H9 (cell line): ENCODE measurements around the gene PALD1. TPM values are rescaled to one million over a fixed set of nuclear protein-coding genes. Genes with fewer than 3 reads are reported as not detected.

Experiments
- DNase-seq: peaks from one replicate; pipeline ENCODE4 v3.0.0-alpha.2; 2017
- H2AFZ ChIP-seq: one replicate; pipeline ENCODE4 v1.6.1; 2013; ENCODE audit warnings: mild to moderate bottlenecking, low read length, control low read depth, moderate library complexity
- H2AK5ac ChIP-seq: 2 replicates; pipeline ENCODE4 v1.6.1; 2013; ENCODE audit warnings: low read length, control low read depth, mixed read lengths; ENCODE audit not compliant: insufficient read length
- H2BK120ac ChIP-seq: one replicate; pipeline ENCODE4 v1.6.1; 2013; ENCODE audit warnings: low read depth, mild to moderate bottlenecking, low read length, control low read depth, inconsistent platforms; ENCODE audit not compliant: poor library complexity, severe bottlenecking
- H2BK12ac ChIP-seq: 2 replicates; pipeline ENCODE4 v1.6.1; 2013; ENCODE audit warnings: low read length, control low read depth, mixed read lengths, low read depth; ENCODE audit not compliant: insufficient read length
- H2BK15ac ChIP-seq: 2 replicates; pipeline ENCODE4 v1.6.1; 2013; ENCODE audit warnings: low read depth, low read length, control low read depth
- H2BK20ac ChIP-seq: one replicate; pipeline ENCODE4 v1.6.1; 2013; ENCODE audit warnings: low read depth, mild to moderate bottlenecking, low read length, control low read depth, inconsistent platforms; ENCODE audit not compliant: poor library complexity, severe bottlenecking
- H2BK5ac ChIP-seq: 2 replicates; pipeline ENCODE4 v1.6.1; 2013; ENCODE audit warnings: low read length, control low read depth, mixed read lengths; ENCODE audit not compliant: insufficient read length
- H3K14ac ChIP-seq: 2 replicates; pipeline ENCODE4 v1.6.1; 2013; ENCODE audit warnings: low read length, control low read depth; ENCODE audit not compliant: insufficient read depth
- H3K18ac ChIP-seq: 2 replicates; pipeline ENCODE4 v1.6.1; 2013; ENCODE audit warnings: low read depth, mild to moderate bottlenecking, mixed read lengths, low read length, control low read depth; ENCODE audit not compliant: insufficient read length
- H3K23ac ChIP-seq: 2 replicates; pipeline ENCODE4 v1.6.1; 2013; ENCODE audit warnings: low read length, control low read depth, mixed read lengths, low read depth; ENCODE audit not compliant: insufficient read length
- H3K23me2 ChIP-seq: 2 replicates; pipeline ENCODE4 v1.6.1; 2013; ENCODE audit warnings: low read depth, mild to moderate bottlenecking, mixed read lengths, low read length, control low read depth; ENCODE audit not compliant: insufficient read length, poor library complexity, severe bottlenecking
- H3K27ac ChIP-seq: 2 replicates; pipeline ENCODE4 v1.5.1; 2013; ENCODE audit warnings: low read length, control low read depth, mixed read lengths, low read depth; ENCODE audit not compliant: insufficient read length
- H3K27me3 ChIP-seq: 2 replicates; pipeline ENCODE4 v1.6.1; 2013; ENCODE audit warnings: low read length, control low read depth, inconsistent platforms; ENCODE audit not compliant: insufficient read depth
- H3K4ac ChIP-seq: 2 replicates; pipeline ENCODE4 v1.6.1; 2013; ENCODE audit warnings: low read depth, mild to moderate bottlenecking, control low read depth, inconsistent platforms, low read length, moderate library complexity
- H3K4me1 ChIP-seq: 2 replicates; pipeline ENCODE4 v1.6.1; 2013; ENCODE audit warnings: low read length, control low read depth, inconsistent platforms; ENCODE audit not compliant: insufficient read depth
- H3K4me2 ChIP-seq: 2 replicates; pipeline ENCODE4 v1.6.1; 2013; ENCODE audit warnings: low read length, control low read depth, mixed read lengths; ENCODE audit not compliant: insufficient read length, insufficient read depth
- H3K56ac ChIP-seq: 2 replicates; pipeline ENCODE4 v1.6.1; 2013; ENCODE audit warnings: low read depth, mild to moderate bottlenecking, mixed read lengths, low read length, control low read depth; ENCODE audit not compliant: insufficient read length
- H3K79me1 ChIP-seq: 2 replicates; pipeline ENCODE4 v1.6.1; 2013; ENCODE audit warnings: low read depth, mild to moderate bottlenecking, moderate library complexity, low read length, control low read depth, inconsistent platforms; ENCODE audit not compliant: insufficient read depth, poor library complexity, severe bottlenecking
- H3K79me2 ChIP-seq: 2 replicates; pipeline ENCODE4 v1.6.1; 2013; ENCODE audit warnings: low read length, control low read depth, inconsistent platforms; ENCODE audit not compliant: insufficient read depth
- H3K9ac ChIP-seq: 2 replicates; pipeline ENCODE4 v1.6.1; 2013; ENCODE audit warnings: low read length, control low read depth, mixed read lengths; ENCODE audit not compliant: insufficient read length; ENCODE audit errors: extremely low read depth
- H3K9me3 ChIP-seq: one replicate; pipeline ENCODE4 v1.6.1; 2013; ENCODE audit warnings: low read depth, low read length, inconsistent platforms; ENCODE audit not compliant: control insufficient read depth
- H3T11ph ChIP-seq: one replicate; pipeline ENCODE4 v1.6.1; 2013; ENCODE audit warnings: mild to moderate bottlenecking, low read length, control low read depth, inconsistent platforms
- H4K20me1 ChIP-seq: one replicate; pipeline ENCODE4 v1.6.1; 2013; ENCODE audit not compliant: control insufficient read depth, insufficient read length, insufficient read depth
- H4K5ac ChIP-seq: 2 replicates; pipeline ENCODE4 v1.6.1; 2013; ENCODE audit warnings: low read depth, mild to moderate bottlenecking, mixed read lengths, low read length, control low read depth; ENCODE audit not compliant: insufficient read length
- H4K8ac ChIP-seq: replicated peaks from 2 replicates; pipeline ENCODE4 v1.6.1; 2013; ENCODE audit warnings: low read length, control low read depth, mixed read lengths, low read depth; ENCODE audit not compliant: insufficient read length
- H4K91ac ChIP-seq: 2 replicates; pipeline ENCODE4 v1.6.1; 2013; ENCODE audit warnings: low read depth, mild to moderate bottlenecking, moderate library complexity, mixed read lengths, low read length, control low read depth; ENCODE audit not compliant: insufficient read length
- H3K27ac Mint-ChIP-seq, 3 experiments: 2 replicates in 2 of 3; 3 replicates in 1 of 3; pipeline ENCODE4 v1.8.0; 2020 to 2021; ENCODE audit warnings: mixed read lengths in 3 of 3, mild to moderate bottlenecking in 1 of 3, moderate library complexity in 1 of 3
- H3K27me3 Mint-ChIP-seq: 2 replicates; pipeline ENCODE4 v1.8.0; 2021; ENCODE audit warnings: low read depth, mild to moderate bottlenecking, moderate library complexity, mixed read lengths
- H3K36me3 Mint-ChIP-seq, 3 experiments: 2 replicates in 2 of 3; 3 replicates in 1 of 3; pipeline ENCODE4 v1.8.0; 2020 to 2021; ENCODE audit warnings: low read depth in 3 of 3, mixed read lengths in 3 of 3; ENCODE audit not compliant: insufficient read depth in 1 of 3
- H3K4me1 Mint-ChIP-seq, 2 experiments: 2 replicates each; pipeline ENCODE4 v1.8.0; 2020; ENCODE audit warnings: mixed read lengths in 2 of 2
- H3K4me3 Mint-ChIP-seq, 2 experiments: 2 replicates in 1 of 2; 3 replicates in 1 of 2; pipeline ENCODE4 v1.8.0; 2020 to 2021; ENCODE audit warnings: mild to moderate bottlenecking in 2 of 2, mixed read lengths in 2 of 2, moderate library complexity in 1 of 2
- H3K9me3 Mint-ChIP-seq, 2 experiments: 2 replicates in 1 of 2; 3 replicates in 1 of 2; pipeline ENCODE4 v1.8.0; 2020; ENCODE audit warnings: mild to moderate bottlenecking in 2 of 2, mixed read lengths in 2 of 2, moderate library complexity in 1 of 2
- WGBS: extraction: QIAGEN DNeasy Blood & Tissue Kit; methylation state at CpG from one replicate; pipeline ENCODE4 v1.1.7; 2013; ENCODE audit warnings: missing lambda C conversion rate, low lambda C conversion rate, mixed read lengths; ENCODE audit not compliant: insufficient read length; ENCODE audit errors: extremely low coverage; 5-methylcytosine and 5-hydroxymethylcytosine counted together
- total RNA-seq: library from RNA; stranded (reverse); gene quantifications from 2 replicates; pipeline ENCODE4 v1.2.1, GENCODE V29; 2021
- TF ChIP-seq, protein P1 (sequence below): fragments of 200-600 bp; sonication (generic); conservative IDR thresholded peaks from 3 replicates; pipeline ENCODE4 v1.8.0; 2021; ENCODE audit warnings: antibody characterized with exemption, mild to moderate bottlenecking

PALD1 gene
- total RNA-seq, 1 experiment from 2014 or later = 21.1 TPM

DNA sequence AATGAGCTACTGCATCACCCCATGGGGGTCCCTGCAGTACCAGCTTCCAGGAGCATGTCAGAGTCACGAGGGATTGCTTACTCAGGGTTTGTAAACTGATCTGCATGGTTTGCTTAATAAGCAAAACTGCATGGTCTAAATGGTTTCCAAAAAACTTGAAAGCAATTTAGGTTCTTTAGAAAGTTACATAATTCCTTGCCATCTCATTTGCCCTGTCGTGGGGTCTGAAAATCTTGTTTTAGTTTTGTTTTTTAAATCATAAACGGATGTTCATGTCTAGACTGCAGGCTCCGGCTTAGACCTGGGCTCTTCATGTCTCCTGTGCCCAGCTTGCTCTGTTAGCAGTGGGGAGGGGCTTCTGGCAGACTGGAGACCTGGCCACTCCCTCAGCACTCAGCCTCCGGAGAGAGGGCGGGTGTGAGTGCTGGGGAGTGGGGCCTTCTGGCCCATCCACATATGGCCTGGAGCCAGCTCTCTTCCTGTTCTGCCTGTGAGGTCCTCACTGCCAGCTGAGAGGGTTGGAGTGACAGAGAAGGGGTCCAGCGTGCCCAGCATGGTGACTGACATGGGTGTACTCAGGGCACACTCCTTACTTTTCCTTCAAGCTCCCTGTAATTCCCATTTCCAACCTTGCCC, 106.5 kb downstream of the PALD1 start:
- peaks cover 28 to 43% of the 10 kb centered on the region in 2 experiments for H3K4me1 Mint-ChIP-seq
- H3K27ac Mint-ChIP-seq = peak overlapping the region in 2 of 3 experiments; percentile 7 to 19; a peak in 3 of 7 replicates
- Histone ChIP-seq H3K23me2 (no peaks in the 10 kb centered on the region), H3T11ph (no peak overlapping the region), H3K27me3 (no peaks in the 10 kb centered on the region), H3K4me1 (peaks cover 4% of the 10 kb centered on the region; the same call in 1 of the 2 replicates), H3K9me3 (no peaks in the 10 kb centered on the region), H2AFZ (no peak overlapping the region), H3K56ac (no peak overlapping the region), H3K79me1 (no peaks in the 10 kb centered on the region), H3K4ac (no peak overlapping the region), H3K14ac (no peak overlapping the region), H4K5ac (no peak overlapping the region), H3K18ac (no peak overlapping the region), H4K8ac (no peak overlapping the region), H3K27ac (no peak overlapping the region), H4K91ac (no peak overlapping the region), H3K4me2 (no peak overlapping the region), H2BK5ac (no peak overlapping the region), H2BK12ac (no peak overlapping the region), H4K20me1 (no peaks in the 10 kb centered on the region), H3K9ac (no peak overlapping the region), H2AK5ac (no peak overlapping the region), H3K79me2 (no peaks in the 10 kb centered on the region), H2BK15ac (no peak overlapping the region), H2BK20ac (no peak overlapping the region), H2BK120ac (no peak overlapping the region), H3K23ac (no peak overlapping the region)
- TF ChIP-seq, protein P1, sequence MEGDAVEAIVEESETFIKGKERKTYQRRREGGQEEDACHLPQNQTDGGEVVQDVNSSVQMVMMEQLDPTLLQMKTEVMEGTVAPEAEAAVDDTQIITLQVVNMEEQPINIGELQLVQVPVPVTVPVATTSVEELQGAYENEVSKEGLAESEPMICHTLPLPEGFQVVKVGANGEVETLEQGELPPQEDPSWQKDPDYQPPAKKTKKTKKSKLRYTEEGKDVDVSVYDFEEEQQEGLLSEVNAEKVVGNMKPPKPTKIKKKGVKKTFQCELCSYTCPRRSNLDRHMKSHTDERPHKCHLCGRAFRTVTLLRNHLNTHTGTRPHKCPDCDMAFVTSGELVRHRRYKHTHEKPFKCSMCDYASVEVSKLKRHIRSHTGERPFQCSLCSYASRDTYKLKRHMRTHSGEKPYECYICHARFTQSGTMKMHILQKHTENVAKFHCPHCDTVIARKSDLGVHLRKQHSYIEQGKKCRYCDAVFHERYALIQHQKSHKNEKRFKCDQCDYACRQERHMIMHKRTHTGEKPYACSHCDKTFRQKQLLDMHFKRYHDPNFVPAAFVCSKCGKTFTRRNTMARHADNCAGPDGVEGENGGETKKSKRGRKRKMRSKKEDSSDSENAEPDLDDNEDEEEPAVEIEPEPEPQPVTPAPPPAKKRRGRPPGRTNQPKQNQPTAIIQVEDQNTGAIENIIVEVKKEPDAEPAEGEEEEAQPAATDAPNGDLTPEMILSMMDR = no peak
- H3K4me3 Mint-ChIP-seq = no peak overlapping the region
- WGBS = no CpG with 5 or more reads among the region's 7 CpGs
- peak; percentile 91 for DNase-seq
- no peaks in the 10 kb centered on the region for H3K36me3 Mint-ChIP-seq
- H3K9me3 Mint-ChIP-seq = no peaks in the 10 kb centered on the region
- H3K27me3 Mint-ChIP-seq = peaks cover 3% of the 10 kb centered on the region
